Endothelial cell (in vitro differentiated cells): Measurements from ENCODE around the gene LCOR. TPM values are rescaled to one million over a fixed set of nuclear protein-coding genes. Genes with fewer than 3 reads are reported as not detected.

ENCODE experiments used
- DNase-seq: peaks from one replicate; pipeline ENCODE4 v3.0.0; 2021; ENCODE audit warnings: low spot score
- H3K27ac Mint-ChIP-seq: one replicate; pipeline ENCODE4 v1.8.0; 2021; ENCODE audit warnings: mixed read lengths, inconsistent platforms; ENCODE audit not compliant: unreplicated experiment
- H3K27me3 Mint-ChIP-seq: one replicate; pipeline ENCODE4 v1.8.0; 2021; ENCODE audit warnings: mild to moderate bottlenecking, moderate library complexity, mixed read lengths, inconsistent platforms; ENCODE audit not compliant: unreplicated experiment
- H3K36me3 Mint-ChIP-seq: one replicate; pipeline ENCODE4 v1.8.0; 2021; ENCODE audit warnings: mild to moderate bottlenecking, low read depth, mixed read lengths, inconsistent platforms; ENCODE audit not compliant: unreplicated experiment
- H3K4me1 Mint-ChIP-seq: one replicate; pipeline ENCODE4 v1.8.0; 2021; ENCODE audit warnings: mild to moderate bottlenecking, mixed read lengths, inconsistent platforms; ENCODE audit not compliant: unreplicated experiment
- H3K4me3 Mint-ChIP-seq: one replicate; pipeline ENCODE4 v1.8.0; 2021; ENCODE audit warnings: mild to moderate bottlenecking, mixed read lengths, inconsistent platforms; ENCODE audit not compliant: unreplicated experiment
- H3K9me3 Mint-ChIP-seq: one replicate; pipeline ENCODE4 v1.8.0; 2021; ENCODE audit warnings: mixed read lengths, inconsistent platforms; ENCODE audit not compliant: unreplicated experiment
- total RNA-seq: library from RNA; stranded (reverse); fragmentation: NEBNext Ultra II Directional; extraction: Animal tissue kit (Norgen Biotek cat#: 25700); gene quantifications from one replicate; pipeline ENCODE4 v1.2.1, GENCODE V29; 2021; ENCODE audit not compliant: unreplicated experiment
- TF ChIP-seq, protein P1 (sequence below): fragments of 200-600 bp; sonication (generic); IDR thresholded peaks from one replicate; pipeline ENCODE4 v1.5.0; 2021; ENCODE audit warnings: antibody characterized with exemption; ENCODE audit not compliant: unreplicated experiment

Gene LCOR
- total RNA-seq, 1 donor from 2014 or later: 36.6 TPM

DNA sequence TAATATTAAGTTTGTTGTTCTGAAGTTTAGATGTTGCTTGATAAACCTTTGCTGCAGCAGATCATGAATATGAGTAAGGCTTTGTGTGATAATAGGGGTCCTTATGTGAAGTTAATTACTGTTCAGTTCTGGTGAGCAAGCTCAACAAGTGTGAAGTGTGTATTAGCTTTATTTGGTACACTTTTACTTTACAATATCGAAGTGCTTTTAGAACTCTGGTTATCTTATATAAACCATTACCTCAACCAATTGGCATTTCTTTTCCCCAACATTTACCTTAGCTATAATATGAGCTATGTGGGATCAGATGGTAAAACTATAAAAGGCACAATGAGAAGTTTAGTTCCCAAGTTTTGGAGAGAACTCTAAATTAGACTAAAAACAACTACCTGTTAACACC, 127.6 kb downstream of the LCOR start:
- H3K27me3 Mint-ChIP-seq: no peaks in the 10 kb centered on the region
- H3K27ac Mint-ChIP-seq: no peak overlapping the region
- H3K4me3 Mint-ChIP-seq: no peak overlapping the region
- no peaks in the 10 kb centered on the region for H3K4me1 Mint-ChIP-seq
- no peaks in the 10 kb centered on the region for H3K36me3 Mint-ChIP-seq
- no peaks in the 10 kb centered on the region for H3K9me3 Mint-ChIP-seq
- TF ChIP-seq, protein P1, sequence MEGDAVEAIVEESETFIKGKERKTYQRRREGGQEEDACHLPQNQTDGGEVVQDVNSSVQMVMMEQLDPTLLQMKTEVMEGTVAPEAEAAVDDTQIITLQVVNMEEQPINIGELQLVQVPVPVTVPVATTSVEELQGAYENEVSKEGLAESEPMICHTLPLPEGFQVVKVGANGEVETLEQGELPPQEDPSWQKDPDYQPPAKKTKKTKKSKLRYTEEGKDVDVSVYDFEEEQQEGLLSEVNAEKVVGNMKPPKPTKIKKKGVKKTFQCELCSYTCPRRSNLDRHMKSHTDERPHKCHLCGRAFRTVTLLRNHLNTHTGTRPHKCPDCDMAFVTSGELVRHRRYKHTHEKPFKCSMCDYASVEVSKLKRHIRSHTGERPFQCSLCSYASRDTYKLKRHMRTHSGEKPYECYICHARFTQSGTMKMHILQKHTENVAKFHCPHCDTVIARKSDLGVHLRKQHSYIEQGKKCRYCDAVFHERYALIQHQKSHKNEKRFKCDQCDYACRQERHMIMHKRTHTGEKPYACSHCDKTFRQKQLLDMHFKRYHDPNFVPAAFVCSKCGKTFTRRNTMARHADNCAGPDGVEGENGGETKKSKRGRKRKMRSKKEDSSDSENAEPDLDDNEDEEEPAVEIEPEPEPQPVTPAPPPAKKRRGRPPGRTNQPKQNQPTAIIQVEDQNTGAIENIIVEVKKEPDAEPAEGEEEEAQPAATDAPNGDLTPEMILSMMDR: no peak
- DNase-seq: no peak

DNA sequence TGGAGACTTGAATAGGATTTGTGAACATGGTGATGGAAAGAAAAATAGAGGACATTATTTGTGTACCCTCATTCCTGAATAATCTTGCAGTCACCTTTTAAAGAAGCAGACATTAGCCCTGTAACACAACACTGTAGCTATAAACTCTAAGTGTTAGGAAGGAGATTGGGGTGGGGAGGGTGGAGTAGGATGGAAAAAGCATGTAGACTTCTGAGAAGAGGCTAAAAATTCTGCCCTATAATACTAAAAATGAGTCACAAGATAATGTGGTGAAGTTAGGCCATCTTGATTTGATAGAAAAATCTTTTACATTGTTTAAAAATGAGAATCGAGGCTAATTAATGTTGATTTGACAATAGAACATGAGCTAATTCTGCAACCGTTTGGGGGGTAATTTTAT, 128.8 kb downstream of the LCOR start:
- Mint-ChIP-seq H3K27ac (no peak overlapping the region), H3K27me3 (no peaks in the 10 kb centered on the region), H3K4me3 (no peak overlapping the region), H3K36me3 (no peaks in the 10 kb centered on the region), H3K9me3 (no peaks in the 10 kb centered on the region), H3K4me1 (no peaks in the 10 kb centered on the region)
- no peak for DNase-seq
- TF ChIP-seq, protein P1: no peak

DNA sequence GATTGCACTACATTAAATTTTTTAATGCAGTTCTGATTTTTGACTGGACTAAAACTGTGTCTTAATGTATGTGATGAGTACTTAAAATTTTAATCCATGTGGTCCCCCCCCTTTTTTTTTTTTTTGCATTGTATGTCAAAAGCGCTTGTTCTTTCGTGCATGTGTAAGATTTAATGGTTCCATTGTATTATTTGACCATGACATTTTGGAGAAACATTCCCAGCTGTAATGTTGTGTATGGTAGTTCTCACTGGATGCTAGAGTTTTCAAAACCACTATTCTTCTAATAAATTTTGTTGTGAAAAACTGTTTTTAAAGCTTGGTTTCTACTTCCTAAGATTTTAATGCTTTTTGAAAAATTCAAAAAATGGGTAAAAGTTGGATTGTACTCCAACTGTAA, 132.0 kb downstream of the LCOR start:
- no peak for DNase-seq
- no peaks in the 10 kb centered on the region for H3K27me3 Mint-ChIP-seq
- H3K4me1 Mint-ChIP-seq: no peaks in the 10 kb centered on the region
- H3K4me3 Mint-ChIP-seq: no peak overlapping the region
- H3K9me3 Mint-ChIP-seq: no peaks in the 10 kb centered on the region
- TF ChIP-seq, protein P1: no peak
- no peaks in the 10 kb centered on the region for H3K36me3 Mint-ChIP-seq
- no peak overlapping the region for H3K27ac Mint-ChIP-seq

DNA sequence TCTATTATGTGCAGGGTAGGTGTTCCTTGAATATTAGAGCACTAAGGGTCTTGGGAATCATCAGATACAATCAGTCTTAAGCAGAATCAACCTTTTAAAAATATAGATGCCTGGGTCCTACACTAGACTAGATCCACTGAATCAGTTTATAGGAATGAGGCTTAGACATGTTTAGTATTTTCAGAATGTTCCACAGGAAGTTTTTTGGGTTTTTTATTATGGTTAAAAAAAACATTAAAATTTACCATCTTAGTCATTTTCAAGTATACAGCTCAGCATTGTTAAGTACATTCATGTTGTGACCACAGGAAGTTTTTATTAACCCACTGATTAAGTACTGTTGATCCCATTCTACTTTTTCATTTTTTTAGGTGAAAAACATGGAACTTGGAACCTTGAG, 135.7 kb downstream of the LCOR start:
- Mint-ChIP-seq H3K4me1 (no peaks in the 10 kb centered on the region), H3K9me3 (no peaks in the 10 kb centered on the region), H3K36me3 (no peaks in the 10 kb centered on the region), H3K4me3 (no peak overlapping the region), H3K27ac (no peak overlapping the region), H3K27me3 (no peaks in the 10 kb centered on the region)
- TF ChIP-seq, protein P1: no peak
- no peak for DNase-seq

DNA sequence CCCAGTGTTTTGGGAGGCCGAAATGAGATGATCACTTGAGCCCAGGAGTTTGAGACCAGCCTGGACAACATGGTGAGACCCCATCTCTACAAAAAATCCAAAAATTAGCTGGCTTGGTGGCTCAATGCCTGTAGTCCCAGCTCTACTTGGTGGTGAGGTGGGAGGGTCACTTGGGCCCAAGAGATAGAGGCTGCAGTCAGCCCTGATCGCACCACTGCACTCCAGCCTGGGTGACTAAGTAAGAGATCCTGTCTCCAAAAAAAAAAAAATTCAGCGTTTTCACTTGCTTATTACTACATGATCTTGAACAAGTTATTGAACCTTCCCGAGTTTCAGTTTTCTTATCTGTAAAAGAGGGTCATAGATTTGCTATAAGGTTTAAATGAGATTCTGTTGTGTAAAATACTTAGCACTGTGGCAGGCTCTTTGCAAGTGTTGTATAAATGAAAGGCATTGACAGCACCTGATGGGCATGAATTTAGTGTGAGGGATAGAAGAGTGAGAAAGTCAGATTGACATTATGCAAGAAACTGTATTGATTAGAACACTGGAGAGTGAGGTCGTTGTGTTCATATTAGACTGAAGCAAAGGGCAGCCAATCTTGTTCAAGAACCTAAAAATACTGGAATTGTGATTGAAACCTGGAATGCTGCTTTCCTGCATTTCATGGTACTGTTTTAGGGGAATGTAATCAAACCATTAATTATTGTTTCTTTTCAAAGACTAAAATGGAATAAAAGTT, 136.8 kb downstream of the LCOR start:
- Mint-ChIP-seq H3K27ac (no peak overlapping the region), H3K4me1 (no peaks in the 10 kb centered on the region), H3K9me3 (no peaks in the 10 kb centered on the region), H3K36me3 (no peaks in the 10 kb centered on the region), H3K27me3 (no peaks in the 10 kb centered on the region), H3K4me3 (no peak overlapping the region)
- no peak for DNase-seq
- TF ChIP-seq, protein P1: no peak
